Psoas muscle (tissue), 8 donors: Measurements from ENCODE around the gene MRPS14. TPM values are rescaled to one million over a fixed set of nuclear protein-coding genes. Genes with fewer than 3 reads are reported as not detected.

ENCODE experiments used
- ATAC-seq, 4 donors: fragments of 200-7000 bp; cut with Tn5 transposase; one replicate each; pipeline ENCODE4 v1.9.1; 2020; ENCODE audit warnings: moderate library complexity in 3 of 4, mild to moderate bottlenecking in 2 of 4
- DNase-seq, 2 donors: peaks; one replicate each; pipeline ENCODE4 v3.0.0-alpha.2; 2020
- H3K27ac ChIP-seq: fragments of 200-600 bp; one replicate; pipeline ENCODE4 v1.8.0; 2022
- H3K27me3 ChIP-seq, 3 donors: fragments of 200-600 bp in 1 of 3; one replicate each; pipeline versions ENCODE4 v1.6.1 to v1.8.0; 2013 to 2022; ENCODE audit warnings: low read length in 2 of 3, mild to moderate bottlenecking in 2 of 3, moderate library complexity in 1 of 3; ENCODE audit not compliant: insufficient read depth in 3 of 3
- H3K36me3 ChIP-seq, 2 donors: fragments of 200-600 bp in 1 of 2; one replicate each; pipeline versions ENCODE4 v1.6.1 to v1.8.0; 2013 to 2022; ENCODE audit warnings: low read depth in 1 of 2, mild to moderate bottlenecking in 1 of 2, moderate library complexity in 1 of 2; ENCODE audit not compliant: insufficient read depth in 1 of 2
- H3K4me1 ChIP-seq: fragments of 200-600 bp; one replicate; pipeline ENCODE4 v1.8.0; 2022
- H3K4me3 ChIP-seq: fragments of 200-600 bp; one replicate; pipeline ENCODE4 v1.8.0; 2022; ENCODE audit warnings: mild to moderate bottlenecking
- H3K9me3 ChIP-seq: fragments of 200-600 bp; one replicate; pipeline ENCODE4 v1.8.0; 2022
- CTCF ChIP-seq: fragments of 200-600 bp; IDR thresholded peaks from one replicate; pipeline ENCODE4 v1.8.0; 2022; ENCODE audit warnings: antibody characterized with exemption
- WGBS, 3 donors: extraction: QIAGEN DNeasy Blood & Tissue Kit; methylation state at CpG; one replicate each; pipeline versions ENCODE4 v1.1.6 to v1.1.7; 2013; 5-methylcytosine and 5-hydroxymethylcytosine counted together
- intact Hi-C, 2 donors: fragments of 100-400 bp; cut with DNase I; formaldehyde crosslinking; loops; one replicate each; pipeline versions ENCODE4 v1.11.0 to v1.14.2; 2022
- polyA plus RNA-seq, 3 donors: library from polyadenylated mRNA; stranded (reverse); fragments of 200-250 nt; gene quantifications; one replicate each; pipeline ENCODE4 v1.2.3, GENCODE V29; 2013
- total RNA-seq, 4 donors: library from RNA; stranded (reverse); fragmentation: NEBNext Ultra II Directional in 2 of 4; extraction: Animal tissue kit (Norgen Biotek cat#: 25700) in 2 of 4; gene quantifications; one replicate each; pipeline versions ENCODE4 v1.2.1 to v1.2.4, GENCODE V29; 2021 to 2023
- donor health status: healthy with polysubstance abuse.
- donor health status: DM: no; HTN: no; CAD: no; lungs with moderate emphysema.
- donor health status: Bipolar disorder and iron deficiency.
- donor health status: healthy.
- donor health status: DM: yes; HTN: yes; CAD: no.
- donor health status: DM: no; HTN: no; CAD: no.
- donor health status: DM: no; HTN: no; CAD: no.
- donor health status: DM: yes; HTN: yes; CAD: no.

MRPS14 gene
- total and polyA plus RNA-seq, 7 donors: 21.6 to 40.7 (median 26.0) TPM

- 50 to 56% (median 50%) methylated on average over 6 of the region's 6 CpGs for WGBS, 3 donors
- intact Hi-C loops: no loop called here
- Histone ChIP-seq H3K4me1 (peaks cover 25% of the 10 kb centered on the region), H3K4me3 (no peak overlapping the region), H3K36me3 (no peaks in the 10 kb centered on the region), H3K27ac (peak overlapping the region; percentile 56), H3K9me3 (no peaks in the 10 kb centered on the region), H3K27me3 (no peaks in the 10 kb centered on the region)
- ATAC-seq: peak in 2 of 4 donors; percentile 27 to 54
- TF ChIP-seq CTCF: no peak
- DNase-seq: no peak
Measured at GRCh38 chr1:174964261-174964971, 58.8 kb downstream of the MRPS14 start.

GRCh38 chr1:174963529-174964125 lies 59.6 kb downstream of the MRPS14 start:
- intact Hi-C loops: no loop called here
- Histone ChIP-seq H3K9me3 (no peaks in the 10 kb centered on the region), H3K4me3 (no peak overlapping the region)

More at GRCh38 chr1:174963529-174964125, 59.6 kb downstream of the MRPS14 start:
- Histone ChIP-seq H3K27me3 (no peaks in the 10 kb centered on the region), H3K4me1 (peaks cover 25% of the 10 kb centered on the region), H3K27ac (peak overlapping the region; percentile 56), H3K36me3 (no peaks in the 10 kb centered on the region)
- DNase-seq: no peak
- ATAC-seq: peak in 2 of 4 donors; percentile 36
- 25 to 41% (median 30%) methylated on average over 2 of the region's 2 CpGs for whole genome bisulfite sequencing, 3 donors
- TF ChIP-seq CTCF: no peak

Other genes with a start within 250 kb of the MRPS14 start
- 100 to 1,000 TPM in 1 of 4 donors, 10 to 100 TPM in 3; 69.4 to 113 (median 77.2) TPM for gene CACYBP, start 23.5 kb downstream of the MRPS14 start, total RNA-seq
- gene CACYBP, start 23.5 kb downstream of the MRPS14 start, polyA plus RNA-seq: 100 to 1,000 TPM in 2 of 3 donors, 10 to 100 TPM in 1; 94.3 to 260 (median 156) TPM
- not detected for gene TNN, start 44.4 kb upstream of the MRPS14 start, total RNA-seq
- gene TNN, start 44.4 kb upstream of the MRPS14 start, polyA plus RNA-seq: under 1 TPM in 2 of 3 donors, not detected in 1; 0.01 TPM
- gene KIAA0040, start 169.4 kb upstream of the MRPS14 start, total RNA-seq: 10 to 100 TPM in 3 of 4 donors, 1 to 10 TPM in 1; 6.2 to 18.4 (median 14.6) TPM
- 10 to 100 TPM in 1 of 3 donors, 1 to 10 TPM in 2; 5.7 to 48.0 (median 7.7) TPM for gene KIAA0040, start 169.4 kb upstream of the MRPS14 start, polyA plus RNA-seq